Astrocyte (in vitro differentiated cells and primary cell): Measurements from ENCODE around the gene ARSK. TPM values are rescaled to one million over a fixed set of nuclear protein-coding genes. Genes with fewer than 3 reads are reported as not detected.

Source experiments
- DNase-seq: peaks from one replicate; pipeline ENCODE4 v3.0.0-alpha.2; 2010; ENCODE audit warnings: low read depth
- FAIRE-seq: peaks from 2 replicates; lab custom pipeline; 2011; peaks lifted over from hg19 to GRCh38; lab: Jason Lieb, UNC
- H2AFZ ChIP-seq: 2 replicates; pipeline ENCODE4 v1.6.0; 2012; ENCODE audit warnings: low read depth, low read length, inconsistent platforms
- H3K27ac ChIP-seq: 2 replicates; pipeline ENCODE4 v1.5.1; 2011; ENCODE audit warnings: low read depth, low read length, inconsistent platforms
- H3K27me3 ChIP-seq: 2 replicates; pipeline ENCODE4 v1.6.0; 2011; ENCODE audit warnings: low read length, inconsistent platforms; ENCODE audit not compliant: insufficient read depth
- H3K36me3 ChIP-seq: 2 replicates; pipeline ENCODE4 v1.5.1; 2011; ENCODE audit warnings: low read length, inconsistent platforms; ENCODE audit not compliant: insufficient read depth
- H3K4me1 ChIP-seq: 2 replicates; pipeline ENCODE4 v1.5.1; 2011; ENCODE audit warnings: low read length, inconsistent platforms; ENCODE audit not compliant: insufficient read depth
- H3K4me2 ChIP-seq: 2 replicates; pipeline ENCODE4 v1.6.0; 2012; ENCODE audit warnings: low read length, inconsistent platforms
- H3K4me3 ChIP-seq: 2 replicates; pipeline ENCODE4 v1.5.1; 2011; ENCODE audit warnings: low read depth, mild to moderate bottlenecking, low read length, inconsistent platforms; ENCODE audit not compliant: insufficient read depth
- H3K79me2 ChIP-seq: 2 replicates; pipeline ENCODE4 v1.6.0; 2012; ENCODE audit warnings: mild to moderate bottlenecking, low read length, inconsistent platforms; ENCODE audit not compliant: insufficient read depth
- H3K9ac ChIP-seq: 2 replicates; pipeline ENCODE4 v1.6.0; 2012; ENCODE audit warnings: mild to moderate bottlenecking, low read length, inconsistent platforms
- H3K9me3 ChIP-seq: 2 replicates; pipeline ENCODE4 v1.5.1; 2012; ENCODE audit warnings: low read depth, mild to moderate bottlenecking, low read length, inconsistent platforms; ENCODE audit not compliant: insufficient read depth
- H4K20me1 ChIP-seq: 2 replicates; pipeline ENCODE4 v1.6.0; 2012; ENCODE audit warnings: low read length, inconsistent platforms; ENCODE audit not compliant: insufficient read depth
- H3K27ac Mint-ChIP-seq: one replicate; pipeline ENCODE4 v1.8.0; 2021; ENCODE audit warnings: mild to moderate bottlenecking, mixed read lengths; ENCODE audit not compliant: unreplicated experiment
- H3K27me3 Mint-ChIP-seq: one replicate; pipeline ENCODE4 v1.8.0; 2021; ENCODE audit warnings: low read depth, mixed read lengths; ENCODE audit not compliant: unreplicated experiment
- H3K36me3 Mint-ChIP-seq: one replicate; pipeline ENCODE4 v1.8.0; 2021; ENCODE audit warnings: low read depth, mixed read lengths; ENCODE audit not compliant: unreplicated experiment
- H3K4me1 Mint-ChIP-seq: one replicate; pipeline ENCODE4 v1.8.0; 2021; ENCODE audit warnings: low read depth, mixed read lengths; ENCODE audit not compliant: unreplicated experiment
- H3K4me3 Mint-ChIP-seq: one replicate; pipeline ENCODE4 v1.8.0; 2021; ENCODE audit warnings: mild to moderate bottlenecking, moderate library complexity, mixed read lengths; ENCODE audit not compliant: unreplicated experiment
- H3K9me3 Mint-ChIP-seq: one replicate; pipeline ENCODE4 v1.8.0; 2021; ENCODE audit warnings: mild to moderate bottlenecking, mixed read lengths; ENCODE audit not compliant: unreplicated experiment
- CTCF ChIP-seq: IDR thresholded peaks from 2 replicates; pipeline ENCODE4 v1.5.1; 2011; ENCODE audit warnings: low read depth, mild to moderate bottlenecking, inconsistent platforms, low read length, moderate library complexity; ENCODE audit not compliant: insufficient read depth
- EZH2 ChIP-seq: IDR thresholded peaks from 2 replicates; pipeline ENCODE4 v1.6.1; 2012; ENCODE audit warnings: mild to moderate bottlenecking, low read length, inconsistent platforms; ENCODE audit not compliant: insufficient read depth
- total RNA-seq: library from RNA; stranded (reverse); gene quantifications from 2 replicates; pipeline ENCODE4 v1.2.1, GENCODE V29; 2021

The ARSK gene
- total RNA-seq, 1 donor from 2014 or later, result 9.0 TPM

DNA sequence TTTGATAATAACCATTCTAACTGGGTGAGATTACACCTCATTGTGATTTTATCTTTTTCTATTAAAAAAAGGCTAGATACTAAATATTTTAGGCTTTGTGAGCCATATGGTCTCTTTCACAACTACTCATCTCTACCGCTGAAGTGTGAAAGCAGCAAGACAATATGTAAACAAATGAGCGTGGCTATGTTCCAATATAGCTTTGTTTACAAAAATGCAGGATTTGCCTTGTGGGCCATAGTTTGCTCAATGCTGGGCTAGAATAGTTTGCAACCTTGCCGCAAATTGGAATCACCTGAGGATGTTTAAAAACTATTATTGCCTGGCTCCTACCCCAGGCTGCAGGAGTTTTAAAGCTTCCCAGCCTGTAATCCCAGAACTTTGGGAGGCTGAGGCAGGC lies 54.8 kb downstream of the ARSK start:
- Mint-ChIP-seq H3K27me3 (no peaks in the 10 kb centered on the region), H3K27ac (no peak overlapping the region), H3K9me3 (peaks cover 3% of the 10 kb centered on the region), H3K4me1 (no peaks in the 10 kb centered on the region), H3K4me3 (no peak overlapping the region), H3K36me3 (no peaks in the 10 kb centered on the region)
- FAIRE-seq (no peak), DNase-seq (no peak)
- no peak overlapping the region for H3K9ac ChIP-seq
- no peaks in the 10 kb centered on the region for H3K9me3 ChIP-seq
- no peaks in the 10 kb centered on the region for H3K27me3 ChIP-seq
- H3K4me3 ChIP-seq, result no peak overlapping the region
- H3K27ac ChIP-seq, result no peak overlapping the region
- H4K20me1 ChIP-seq, result no peaks in the 10 kb centered on the region
- TF ChIP-seq EZH2, result no peak
- TF ChIP-seq CTCF, result no peak
- H3K36me3 ChIP-seq, result no peaks in the 10 kb centered on the region
- no peaks in the 10 kb centered on the region for H3K4me1 ChIP-seq
- H2AFZ ChIP-seq, result no peak overlapping the region
- no peaks in the 10 kb centered on the region for H3K79me2 ChIP-seq
- no peak overlapping the region for H3K4me2 ChIP-seq

GRCh38 chr5:95610546-95610945 lies 55.6 kb downstream of the ARSK start:
- H4K20me1 ChIP-seq, result no peaks in the 10 kb centered on the region
- H3K27ac ChIP-seq, result no peak overlapping the region
- no peaks in the 10 kb centered on the region for H3K36me3 ChIP-seq
- Mint-ChIP-seq H3K9me3 (peaks cover 5% of the 10 kb centered on the region), H3K4me1 (no peaks in the 10 kb centered on the region), H3K4me3 (no peak overlapping the region), H3K27me3 (no peaks in the 10 kb centered on the region), H3K36me3 (peaks cover 2% of the 10 kb centered on the region), H3K27ac (no peak overlapping the region)
- H2AFZ ChIP-seq, result no peak overlapping the region
- H3K79me2 ChIP-seq, result no peaks in the 10 kb centered on the region
- TF ChIP-seq CTCF (no peak), EZH2 (no peak)
- H3K4me1 ChIP-seq, result no peaks in the 10 kb centered on the region
- no peak overlapping the region for H3K4me3 ChIP-seq
- H3K4me2 ChIP-seq, result no peak overlapping the region
- no peak overlapping the region for H3K9ac ChIP-seq
- H3K27me3 ChIP-seq, result no peaks in the 10 kb centered on the region
- H3K9me3 ChIP-seq, result no peaks in the 10 kb centered on the region
- FAIRE-seq (no peak), DNase-seq (no peak)

DNA sequence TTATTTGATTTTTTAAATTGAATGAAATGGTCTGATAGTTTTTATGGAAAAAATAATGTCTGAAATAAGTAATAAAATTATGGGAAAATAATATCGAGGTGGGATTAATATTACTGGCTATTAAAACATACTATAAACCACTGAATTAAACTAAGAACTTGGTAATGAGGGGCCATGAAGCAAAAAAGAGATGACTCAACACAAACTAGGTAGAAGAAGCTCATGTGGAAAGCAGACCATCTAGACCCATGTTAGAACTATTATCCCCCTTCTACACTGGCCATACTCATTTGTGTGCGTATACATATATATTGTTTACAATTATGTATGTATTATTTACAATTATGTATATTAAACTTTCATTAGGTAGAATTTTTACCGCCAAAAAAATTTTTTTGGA lies 56.5 kb downstream of the ARSK start:
- no peak for FAIRE-seq

More for the DNA sequence above, 56.5 kb downstream of the ARSK start:
- H4K20me1 ChIP-seq, result no peaks in the 10 kb centered on the region
- no peak overlapping the region for H3K27ac Mint-ChIP-seq
- no peaks in the 10 kb centered on the region for H3K36me3 ChIP-seq
- H3K4me3 Mint-ChIP-seq, result no peak overlapping the region
- H3K4me1 Mint-ChIP-seq, result no peaks in the 10 kb centered on the region
- H2AFZ ChIP-seq, result no peak overlapping the region
- no peak overlapping the region for H3K4me3 ChIP-seq
- H3K4me2 ChIP-seq, result no peak overlapping the region
- DNase-seq, result no peak
- H3K9me3 ChIP-seq, result no peaks in the 10 kb centered on the region
- H3K27me3 Mint-ChIP-seq, result no peaks in the 10 kb centered on the region
- H3K4me1 ChIP-seq, result no peaks in the 10 kb centered on the region
- TF ChIP-seq CTCF, result no peak
- TF ChIP-seq EZH2, result no peak
- no peak overlapping the region for H3K9ac ChIP-seq
- H3K27me3 ChIP-seq, result no peaks in the 10 kb centered on the region
- H3K36me3 Mint-ChIP-seq, result peaks cover 2% of the 10 kb centered on the region
- no peaks in the 10 kb centered on the region for H3K79me2 ChIP-seq
- no peak overlapping the region for H3K27ac ChIP-seq
- H3K9me3 Mint-ChIP-seq, result peaks cover 5% of the 10 kb centered on the region
